Stomach (tissue), 4 donors: ENCODE data around the gene DISP3.

ENCODE experiments used
- CTCF ChIP-seq, 7 experiments: fragments of 450-650 bp in 4 of 7; fragments of 200-600 bp in 3 of 7; sonication (generic) in 3 of 7; IDR thresholded peaks; one replicate each; pipeline ENCODE4 v1.5.1; 2016 to 2019; ENCODE audit warnings: antibody characterized with exemption in 7 of 7, control low read depth in 2 of 7, mild to moderate bottlenecking in 1 of 7
- POLR2A ChIP-seq, 4 donors: fragments of 450-650 bp; IDR thresholded peaks; one replicate each; pipeline ENCODE4 v1.6.1; 2016; ENCODE audit warnings: antibody characterized with exemption in 4 of 4, control low read depth in 2 of 4, mild to moderate bottlenecking in 1 of 4, moderate library complexity in 1 of 4
- POLR2AphosphoS5 ChIP-seq, 3 donors: sonication (generic); formaldehyde crosslinking; IDR thresholded peaks; one replicate each; pipeline ENCODE4 v1.6.1; 2016; ENCODE audit warnings: antibody characterized with exemption in 3 of 3

GRCh38 chr1:11530731-11531311 lies 51.9 kb downstream of the DISP3 start:
- TF ChIP-seq CTCF (IDR thresholded peaks at IDR 0.05): no peak
- no peak for TF ChIP-seq POLR2A (IDR thresholded peaks at IDR 0.05)
- no peak for TF ChIP-seq POLR2AphosphoS5 (IDR thresholded peaks at IDR 0.05)
